GM21390 (cell line): ENCODE measurements around the gene NAAA.
"Not testable (repeated sequence)": the region's sequence is repeated elsewhere in the genome, so short reads cannot be mapped to it uniquely, and the experiment has no call there.

Source experiments
- ATAC-seq: cut with Tn5 transposase; IDR thresholded peaks from one replicate; pipeline ENCODE4 v1.9.1; 2021; ENCODE audit not compliant: unreplicated experiment

Gene NAAA

GRCh38 chr4:75920327-75920726 is 20.5 kb downstream of the NAAA start:
- no peak for ATAC-seq

GRCh38 chr4:75919920-75920319 is 20.9 kb downstream of the NAAA start:
- no peak for ATAC-seq

- ATAC-seq: no peak
Observed at GRCh38 chr4:75916091-75916661, 24.6 kb downstream of the NAAA start.

- no peak for ATAC-seq
Observed at GRCh38 chr4:75912968-75913367, 27.8 kb downstream of the NAAA start.

- not testable (repeated sequence) for ATAC-seq
Observed at GRCh38 chr4:75910831-75911230, 30.0 kb downstream of the NAAA start.

- ATAC-seq: no peak
Observed at GRCh38 chr4:75909405-75909804, 31.4 kb downstream of the NAAA start.

- ATAC-seq: no peak
Observed at GRCh38 chr4:75908555-75908954, 32.3 kb downstream of the NAAA start.

- no peak for ATAC-seq
Observed at GRCh38 chr4:75907966-75908365, 32.8 kb downstream of the NAAA start.

GRCh38 chr4:75904076-75904475 is 36.7 kb downstream of the NAAA start:
- no peak for ATAC-seq

GRCh38 chr4:75902352-75902751 is 38.5 kb downstream of the NAAA start, which contains the start of gene PPEF2:
PPEF2 (minus strand) TSS chr4:75902452; CDS start chr4:75896325, 6,127 bp downstream.
- no peak for ATAC-seq

- no peak for ATAC-seq
Observed at GRCh38 chr4:75898536-75898935, 42.3 kb downstream of the NAAA start.

- peak; percentile 66 for ATAC-seq
Observed at GRCh38 chr4:75895744-75896314, 45.0 kb downstream of the NAAA start.

- no peak for ATAC-seq
Observed at GRCh38 chr4:75892508-75892907, 48.3 kb downstream of the NAAA start.

- ATAC-seq: no peak
Observed at GRCh38 chr4:75891611-75892010, 49.2 kb downstream of the NAAA start.

- no peak for ATAC-seq
Observed at GRCh38 chr4:75889537-75890199, 51.1 kb downstream of the NAAA start.

GRCh38 chr4:75886104-75886503 is 54.7 kb downstream of the NAAA start:
- no peak for ATAC-seq

- no peak for ATAC-seq
Observed at GRCh38 chr4:75881476-75881875, 59.3 kb downstream of the NAAA start.

GRCh38 chr4:75880278-75880677 is 60.5 kb downstream of the NAAA start:
- ATAC-seq: no peak

- no peak for ATAC-seq
Observed at GRCh38 chr4:75878246-75878756, 62.5 kb downstream of the NAAA start.

GRCh38 chr4:75876218-75876617 is 64.6 kb downstream of the NAAA start:
- ATAC-seq: no peak

GRCh38 chr4:75869100-75869499 is 71.7 kb downstream of the NAAA start:
- no peak for ATAC-seq

GRCh38 chr4:75867130-75867529 is 73.7 kb downstream of the NAAA start:
- ATAC-seq: no peak
